Renal cortex interstitium (tissue), 11 donors: Measurements from ENCODE around the gene TPK1. TPM values are rescaled to one million over a fixed set of nuclear protein-coding genes. Genes with fewer than 3 reads are reported as not detected.
"Not testable (repeated sequence)": the region's sequence is repeated elsewhere in the genome, so short reads cannot be mapped to it uniquely, and the experiment has no call there.

Experiments used
- DNase-seq, 11 donors: peaks; one replicate each; pipeline ENCODE4 v3.0.0-alpha.2; 2013; ENCODE audit warnings: low read depth in 9 of 11, low spot score in 4 of 11; ENCODE audit errors: extremely low read depth in 1 of 11
- polyA plus RNA-seq, 3 donors: library from polyadenylated mRNA; unstranded; fragments of 120-200 nt; gene quantifications; one replicate each; pipeline ENCODE4 v1.2.1, GENCODE V29; 2013; ENCODE audit not compliant: insufficient read length in 3 of 3

TPK1 gene
- polyA plus RNA-seq, 3 donors, result 8.6 to 9.9 (median 8.9) TPM

- no peak for DNase-seq
Observed at GRCh38 chr7:144830024-144830785, 5.6 kb downstream of the TPK1 start.

DNA sequence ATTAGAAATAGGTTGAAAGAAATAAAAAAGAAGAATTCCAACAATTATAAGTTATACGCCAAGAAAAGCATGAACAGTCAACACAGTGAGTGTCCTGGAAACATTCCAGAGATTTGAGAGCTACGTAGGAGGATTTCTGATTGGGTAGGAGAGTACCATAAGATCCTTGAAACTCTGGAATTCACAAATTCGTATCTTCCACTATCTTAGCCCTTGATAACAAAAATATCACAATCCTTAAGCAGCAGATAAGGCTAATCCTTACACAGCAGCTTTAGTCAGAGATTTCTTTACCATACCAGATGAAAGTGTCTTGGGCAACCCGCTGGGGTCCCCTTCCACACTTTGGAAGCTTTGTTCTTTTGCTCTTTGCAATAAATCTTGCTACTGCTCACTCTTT is 8.2 kb downstream of the TPK1 start:
- DNase-seq, result peak in 10 of 11 donors; percentile 31 to 75 (median 50)

DNA sequence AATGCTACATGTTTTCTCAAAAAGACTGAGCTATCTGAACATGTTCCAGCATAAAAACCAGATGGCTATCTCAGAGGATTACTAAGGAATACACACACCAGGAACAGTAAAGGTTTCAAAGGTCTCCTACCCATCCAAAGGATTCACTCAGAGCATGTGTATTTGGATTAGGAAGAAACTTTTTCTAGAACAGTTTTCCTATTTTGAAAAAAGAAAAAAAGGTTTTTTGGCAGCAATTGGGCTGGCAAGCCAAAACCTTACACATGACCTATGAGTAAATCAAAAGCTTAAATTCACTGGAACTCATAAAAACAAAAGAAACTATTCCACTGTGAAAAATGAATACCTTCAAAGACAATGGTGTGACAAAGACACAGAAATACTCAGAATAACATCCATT is 9.6 kb downstream of the TPK1 start:
- DNase-seq, result no peak

- DNase-seq, result peak in 4 of 11 donors; percentile 19 to 50 (median 28)
Observed at GRCh38 chr7:144824360-144824759, 11.5 kb downstream of the TPK1 start.

GRCh38 chr7:144822223-144822622 is 13.6 kb downstream of the TPK1 start:
- no peak for DNase-seq

DNA sequence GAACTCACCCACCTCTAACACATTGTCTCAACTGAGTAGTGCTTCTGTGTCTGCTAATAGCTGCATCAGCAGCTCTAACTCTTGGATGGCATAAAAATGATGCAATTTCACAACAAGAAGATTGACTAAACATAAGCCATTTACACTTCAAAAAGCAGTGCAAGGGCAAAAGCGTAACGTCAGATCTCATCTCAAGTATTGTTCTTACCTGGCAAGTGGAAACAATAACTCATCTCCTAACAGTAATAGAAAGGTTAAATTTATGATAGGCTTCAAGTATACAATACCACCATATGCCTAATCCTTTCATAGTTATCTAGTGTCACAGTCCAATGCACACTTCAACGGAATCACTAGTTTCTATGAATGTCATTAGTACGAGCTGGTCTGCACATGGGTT is 14.8 kb downstream of the TPK1 start:
- DNase-seq, result no peak

GRCh38 chr7:144820552-144820951 is 15.3 kb downstream of the TPK1 start:
- no peak for DNase-seq

- DNase-seq, result no peak
Observed at GRCh38 chr7:144819566-144819965, 16.3 kb downstream of the TPK1 start.

GRCh38 chr7:144818511-144818910 is 17.3 kb downstream of the TPK1 start:
- DNase-seq, result no peak

- DNase-seq, result no peak
Observed at GRCh38 chr7:144817001-144817400, 18.9 kb downstream of the TPK1 start.

- DNase-seq, result no peak
Observed at GRCh38 chr7:144814299-144814698, 21.6 kb downstream of the TPK1 start.

GRCh38 chr7:144812379-144813283 is 23.2 kb downstream of the TPK1 start:
- no peak for DNase-seq

DNA sequence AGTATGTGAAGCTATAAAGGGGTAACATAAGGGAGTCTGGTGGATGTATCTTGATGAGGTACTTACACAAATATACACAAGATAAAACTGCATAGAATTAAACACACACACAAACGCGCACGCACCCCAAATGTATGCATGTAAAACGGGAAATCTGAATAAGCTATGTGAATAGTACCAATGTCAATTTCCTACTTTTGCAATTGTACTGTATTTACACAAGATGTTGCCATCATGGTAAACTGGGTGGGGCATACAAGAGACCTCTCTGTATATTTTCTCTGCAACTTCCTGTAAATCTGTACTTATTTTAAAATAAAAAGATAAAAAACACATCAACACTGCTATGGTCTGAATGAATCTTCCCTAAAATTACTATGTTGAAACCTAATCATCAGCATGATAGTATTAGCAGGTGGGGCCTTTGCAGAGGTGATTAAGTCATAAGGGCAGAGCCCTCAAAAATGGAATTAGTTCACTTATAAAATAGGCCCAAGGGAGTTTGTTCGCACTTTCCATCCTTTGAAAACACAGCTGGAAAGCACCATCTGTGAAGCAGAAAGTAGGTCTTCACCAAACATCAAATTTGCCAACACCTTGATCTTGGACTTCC is 30.1 kb downstream of the TPK1 start:
- no peak for DNase-seq

- not testable (repeated sequence) for DNase-seq
Observed at GRCh38 chr7:144800678-144801436, 35.0 kb downstream of the TPK1 start.

DNA sequence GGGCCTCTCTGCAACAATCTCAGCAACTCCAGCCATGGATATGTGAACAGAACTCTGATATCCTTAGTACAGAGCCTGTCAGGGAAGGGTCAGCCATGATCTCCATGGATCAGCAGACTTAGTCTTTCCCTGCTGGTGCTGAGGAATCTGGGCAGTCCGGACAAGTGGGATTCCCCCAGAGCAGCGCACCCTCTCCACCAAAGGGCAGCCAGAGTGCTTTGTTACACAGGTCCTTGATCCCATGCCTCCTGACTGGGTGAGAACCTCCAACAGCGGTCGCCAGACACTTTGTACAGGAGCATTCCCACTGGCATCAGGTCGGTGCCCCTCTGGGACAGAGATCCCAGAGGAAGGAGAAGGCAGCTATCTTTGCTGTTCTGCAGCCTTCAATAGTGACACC is 38.9 kb downstream of the TPK1 start:
- no peak for DNase-seq

GRCh38 chr7:144792050-144792449 is 43.8 kb downstream of the TPK1 start:
- no peak for DNase-seq

- no peak for DNase-seq
Observed at GRCh38 chr7:144791488-144791887, 44.4 kb downstream of the TPK1 start.

DNA sequence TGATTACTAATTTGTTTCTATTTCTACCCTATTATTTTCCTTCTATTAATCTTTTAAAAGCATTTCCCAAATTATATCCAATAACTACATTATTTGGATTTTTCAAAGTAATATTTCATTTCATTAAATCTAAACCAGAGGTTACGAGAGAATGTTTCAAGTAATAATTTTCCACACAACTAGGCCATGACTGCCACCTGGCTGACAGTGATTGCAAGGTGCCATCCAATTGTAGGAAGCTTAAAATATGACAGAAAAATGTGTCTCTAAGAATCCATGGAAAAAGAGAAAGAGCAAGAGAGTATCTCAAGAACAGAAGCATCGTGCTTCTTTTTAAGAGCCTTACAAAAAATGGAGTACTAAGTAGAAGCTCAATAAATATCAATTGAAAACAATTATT is 48.7 kb downstream of the TPK1 start:
- DNase-seq, result no peak

DNA sequence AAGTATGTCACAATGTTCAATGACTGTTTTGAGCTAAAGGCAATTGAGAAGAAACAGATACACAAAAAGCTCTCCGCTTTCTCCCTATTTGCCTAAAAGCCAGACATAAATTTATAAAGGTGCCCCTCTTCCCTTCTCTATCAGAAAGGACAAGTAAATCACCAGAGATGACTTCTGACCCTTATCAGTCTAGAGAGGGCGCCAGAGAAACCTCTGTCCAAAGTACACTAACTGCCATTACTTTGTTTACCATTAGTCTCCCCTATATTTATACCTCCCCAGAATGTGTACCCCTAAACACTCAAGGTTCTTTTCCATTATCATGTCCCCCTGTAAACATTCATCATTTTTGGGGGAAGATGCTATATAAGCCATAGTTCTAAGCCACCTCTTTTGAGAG is 49.3 kb downstream of the TPK1 start:
- DNase-seq, result no peak
